GM19023 (cell line): ENCODE data around the gene CST3.
"Not testable (repeated sequence)": the region's sequence is repeated elsewhere in the genome, so short reads cannot be mapped to it uniquely, and the experiment has no call there.

Source experiments
- ATAC-seq: cut with Tn5 transposase; IDR thresholded peaks from one replicate; pipeline ENCODE4 v1.9.1; 2021; ENCODE audit warnings: mild to moderate bottlenecking, moderate library complexity; ENCODE audit not compliant: unreplicated experiment

The CST3 gene

DNA sequence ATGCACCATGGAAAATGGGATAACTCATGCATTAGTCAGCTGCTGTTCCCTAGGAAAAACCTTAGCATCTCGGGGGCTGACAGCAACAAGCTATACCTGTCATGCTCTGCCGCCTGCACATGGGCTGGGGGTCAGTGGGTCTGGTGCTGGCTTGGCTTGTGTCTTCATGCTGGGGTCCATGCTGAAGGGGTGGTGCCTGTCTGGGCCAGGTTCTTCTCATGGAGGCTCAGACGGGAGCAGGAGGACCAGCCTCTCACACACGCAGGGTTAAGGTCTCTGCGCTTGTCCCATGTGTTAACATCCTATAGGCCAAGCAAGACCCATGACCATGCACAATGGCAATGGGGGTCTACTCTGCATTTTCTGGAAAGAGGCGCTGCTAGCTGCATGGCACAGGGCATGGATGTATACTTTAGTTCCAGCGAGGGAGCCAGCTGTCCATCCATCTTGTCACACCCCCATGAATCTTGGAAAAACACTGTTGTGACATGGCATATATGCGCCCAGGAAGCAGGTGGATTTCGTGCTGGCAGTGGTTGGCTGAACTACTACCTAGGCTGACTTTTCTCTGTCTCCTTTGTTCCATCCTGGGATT lies 24.6 kb upstream of the CST3 start:
- no peak for ATAC-seq

DNA sequence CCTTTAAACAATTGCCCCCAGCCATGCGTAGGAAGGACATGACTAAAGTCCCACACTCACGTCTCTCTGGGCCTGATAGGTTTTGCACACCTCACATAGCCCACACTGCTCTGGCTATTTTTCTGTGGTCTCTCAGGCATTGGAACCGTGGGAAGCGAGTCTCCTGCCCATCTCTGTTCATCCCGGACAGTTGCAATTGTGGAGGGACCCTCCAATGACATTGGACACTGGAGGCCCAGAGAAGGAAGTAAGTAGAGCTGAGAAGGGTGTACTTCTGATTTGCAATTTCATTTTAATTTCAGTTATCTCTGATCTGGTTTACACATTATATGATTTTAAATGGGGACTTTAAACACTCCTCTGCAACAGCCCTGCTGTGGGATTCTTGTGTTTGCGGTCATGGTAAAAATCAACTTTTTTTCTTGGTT lies 23.3 kb upstream of the CST3 start:
- no peak for ATAC-seq

DNA sequence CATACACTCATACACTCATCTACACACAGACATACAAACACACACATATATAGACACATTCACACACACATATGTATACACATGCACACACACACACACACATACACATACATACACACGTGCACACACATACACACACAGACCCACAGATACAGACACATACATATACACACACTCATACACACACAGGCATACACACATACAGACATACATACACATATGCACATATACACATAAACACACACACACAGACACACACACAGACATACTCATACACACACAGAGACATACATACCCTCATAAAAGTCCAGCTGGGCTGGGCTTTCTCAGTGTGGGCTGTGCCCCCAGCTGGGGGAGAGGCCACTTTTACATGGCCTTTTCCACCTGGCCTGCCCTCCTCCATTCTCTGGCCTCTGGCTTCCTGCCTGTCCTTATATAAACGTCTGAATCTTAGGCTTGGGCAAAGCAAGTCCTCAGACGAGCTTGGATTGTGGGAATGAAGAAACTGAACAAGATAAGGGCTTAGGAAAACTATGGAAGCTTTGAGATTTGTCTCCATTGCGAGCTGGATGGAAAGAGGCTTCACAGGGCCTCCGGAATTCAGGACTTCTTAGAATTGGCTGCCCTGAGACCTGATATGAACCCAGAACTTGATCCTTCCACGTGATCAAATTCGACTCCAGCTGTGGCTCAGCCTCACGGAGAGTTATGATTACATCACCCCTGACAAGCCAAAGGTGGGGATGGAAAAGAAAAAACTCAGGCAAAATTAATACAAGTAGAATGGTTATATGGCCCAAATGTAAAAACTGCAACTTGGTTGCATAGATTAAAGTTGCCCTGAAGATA lies 22.5 kb upstream of the CST3 start:
- no peak for ATAC-seq

DNA sequence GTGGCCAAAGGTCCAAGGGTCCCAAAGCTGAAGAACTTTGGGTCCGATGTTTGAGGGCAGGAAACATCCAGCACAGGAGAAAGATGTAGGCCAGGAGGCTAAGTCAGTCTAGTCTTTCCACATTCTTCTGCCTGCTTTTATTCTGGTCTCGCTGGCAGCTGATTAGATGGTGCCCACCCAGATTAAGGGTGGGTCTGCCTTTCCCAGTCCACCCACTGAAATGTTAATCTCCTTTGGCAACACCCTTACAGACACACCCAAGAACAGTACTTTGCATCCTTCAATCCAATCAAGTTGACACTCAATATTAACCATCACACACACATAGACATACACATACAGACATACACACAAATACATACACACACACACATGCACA lies 21.8 kb upstream of the CST3 start:
- not testable (repeated sequence) for ATAC-seq

DNA sequence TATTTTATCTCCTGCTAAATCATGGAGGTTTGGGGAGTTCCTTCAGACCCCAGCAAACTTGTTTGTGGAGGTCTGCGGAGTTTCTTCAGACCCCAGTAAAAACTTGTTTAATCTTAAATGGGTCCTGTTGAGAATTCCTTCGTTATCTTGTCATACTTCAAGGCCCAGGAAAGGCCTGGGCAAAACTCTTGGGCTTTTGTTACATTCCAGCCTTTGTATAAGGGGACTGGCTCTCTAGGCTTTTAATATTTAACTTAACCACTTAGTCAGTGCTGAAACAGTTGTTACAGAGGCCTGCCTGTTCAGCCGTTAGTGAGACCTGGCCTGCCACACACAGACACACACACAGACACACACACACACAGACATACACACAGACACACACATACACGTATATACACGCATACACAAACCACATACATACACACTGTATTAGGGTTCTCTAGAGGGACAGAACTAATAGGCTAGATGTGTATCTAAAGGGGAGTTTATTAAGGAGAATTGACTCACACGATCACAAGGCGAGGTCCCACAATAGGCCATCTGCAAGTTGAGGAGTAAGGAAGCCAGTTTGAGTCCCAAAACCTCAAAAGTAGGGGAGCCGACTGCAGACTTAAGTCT lies 21.3 kb upstream of the CST3 start:
- ATAC-seq, result no peak

DNA sequence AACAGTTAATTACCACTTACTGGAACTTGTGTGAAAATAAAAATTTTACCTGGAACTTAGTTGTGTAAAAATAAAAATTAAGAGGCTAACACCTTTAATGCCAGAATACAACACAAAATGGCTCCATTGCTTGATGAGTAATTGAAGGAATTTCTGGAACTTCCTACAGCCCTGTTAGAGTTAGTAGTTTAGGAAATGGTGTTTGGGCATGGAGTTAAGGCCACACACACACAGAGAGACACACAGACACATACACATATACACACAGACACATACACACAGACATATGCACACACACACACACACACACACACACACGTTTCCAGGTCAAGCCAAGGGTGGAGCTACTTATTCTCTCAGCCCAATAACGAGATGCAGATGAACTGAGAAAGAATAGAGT lies 20.6 kb upstream of the CST3 start:
- ATAC-seq, result no peak

DNA sequence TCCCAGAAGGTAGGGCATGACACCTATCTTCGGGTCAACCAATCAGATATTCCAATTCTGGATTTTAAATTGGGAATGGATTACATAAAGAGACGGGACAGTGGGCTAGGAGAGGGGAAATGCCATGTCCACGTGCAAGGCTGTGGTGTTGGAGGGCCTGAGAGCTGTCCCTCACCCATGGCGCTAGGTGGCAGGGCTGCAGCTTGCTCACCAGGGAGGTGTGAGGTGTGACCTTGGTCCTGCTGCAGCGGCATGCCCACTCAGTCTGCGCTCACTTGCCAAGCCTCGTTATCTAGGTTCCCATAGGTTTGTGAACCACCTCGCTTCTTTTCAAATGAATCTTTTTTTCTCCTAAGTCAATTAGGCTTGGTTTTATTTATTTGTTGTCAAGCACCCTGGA lies 19.4 kb upstream of the CST3 start:
- ATAC-seq, result no peak

DNA sequence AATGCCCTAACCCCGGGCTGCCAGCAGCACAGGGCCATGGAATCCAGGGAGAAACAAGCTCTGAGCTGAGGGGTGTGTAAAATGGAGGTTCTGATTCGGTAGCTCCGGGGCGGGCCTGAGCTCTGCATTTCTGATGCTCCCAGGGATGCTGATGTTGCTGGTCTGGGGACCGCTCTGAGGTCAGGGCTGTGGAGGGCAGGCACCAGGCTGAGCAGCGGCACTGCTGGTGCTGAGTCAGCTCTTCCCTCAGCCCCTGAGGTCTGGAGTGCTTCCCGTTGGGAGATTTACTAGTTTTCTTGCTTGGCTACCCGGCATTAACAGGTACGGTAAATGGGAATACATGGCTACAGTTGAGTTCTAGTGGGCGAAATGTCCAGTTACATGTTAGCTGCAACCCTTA lies 18.6 kb upstream of the CST3 start:
- no peak for ATAC-seq

DNA sequence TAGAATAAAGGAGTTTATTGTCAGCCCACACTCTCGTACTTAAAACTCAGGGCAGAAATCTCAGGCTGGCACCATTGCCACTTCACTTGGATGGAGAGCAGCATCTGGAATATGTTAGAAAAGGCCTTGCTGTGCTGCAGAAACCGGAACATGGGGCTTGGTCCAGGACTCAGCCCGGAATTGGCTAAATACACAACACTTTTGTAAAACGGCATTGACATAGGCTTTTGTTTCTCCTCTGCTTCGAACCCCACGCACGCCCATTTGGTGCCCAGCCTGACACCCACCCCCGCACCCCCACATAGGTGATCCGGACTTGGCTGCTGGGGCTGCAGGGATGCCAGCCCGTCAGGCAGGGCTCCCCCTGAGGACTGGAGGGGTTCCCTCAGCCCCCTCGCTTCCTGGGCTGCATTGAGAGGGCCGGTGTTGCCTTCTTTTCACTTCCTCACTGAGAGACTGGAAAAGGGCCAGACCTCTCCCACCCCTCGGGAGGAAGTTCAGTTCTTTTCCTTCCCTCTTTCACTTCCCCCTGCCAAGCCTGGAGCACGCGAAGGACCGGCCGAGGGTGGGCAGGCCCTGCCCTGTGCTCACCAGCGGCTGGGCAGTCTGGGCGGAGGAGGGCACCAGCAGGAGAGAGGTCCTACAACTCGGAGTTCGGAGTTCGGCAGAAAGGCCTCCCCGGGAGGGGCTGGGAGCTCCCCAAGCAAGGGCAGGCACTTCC lies 17.9 kb upstream of the CST3 start:
- no peak for ATAC-seq

DNA sequence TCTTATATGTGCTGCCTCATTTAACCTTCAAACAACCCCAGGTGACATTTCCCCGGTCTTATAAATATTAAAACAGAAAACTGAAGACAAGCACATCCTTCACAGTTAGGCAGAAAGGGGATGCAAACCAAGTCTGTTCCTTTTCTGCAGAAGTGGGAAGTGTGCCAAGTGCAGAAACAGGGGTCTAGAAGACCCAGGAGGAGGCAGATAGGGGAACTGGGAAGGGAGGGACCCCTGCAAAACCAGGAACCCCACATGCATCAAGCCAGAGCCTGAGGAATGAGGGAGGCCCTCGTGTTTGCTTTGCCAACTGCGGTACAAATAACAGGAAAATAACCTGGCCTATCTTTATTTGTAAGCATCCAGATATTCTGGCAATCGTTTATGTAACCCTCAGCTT lies 17.0 kb upstream of the CST3 start:
- no peak for ATAC-seq

DNA sequence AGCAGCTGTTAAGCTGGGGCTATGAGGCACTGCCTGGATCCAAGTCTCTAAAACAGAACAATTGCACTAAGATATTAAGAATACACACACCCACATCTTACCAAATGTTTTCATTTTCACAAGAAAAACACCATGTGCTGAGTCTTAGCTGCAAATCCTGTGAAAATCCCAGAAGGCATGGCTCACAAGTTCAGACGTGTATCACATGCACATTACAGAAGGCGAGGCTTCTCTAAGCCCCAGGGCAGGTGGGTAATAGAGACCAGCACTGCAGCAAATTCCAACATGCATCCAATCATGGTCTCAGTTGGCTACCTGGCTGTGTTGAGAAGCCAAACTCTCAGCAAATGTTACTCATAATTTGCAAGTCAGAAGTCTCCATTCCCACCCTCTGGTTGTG lies 16.2 kb upstream of the CST3 start:
- ATAC-seq, result no peak

DNA sequence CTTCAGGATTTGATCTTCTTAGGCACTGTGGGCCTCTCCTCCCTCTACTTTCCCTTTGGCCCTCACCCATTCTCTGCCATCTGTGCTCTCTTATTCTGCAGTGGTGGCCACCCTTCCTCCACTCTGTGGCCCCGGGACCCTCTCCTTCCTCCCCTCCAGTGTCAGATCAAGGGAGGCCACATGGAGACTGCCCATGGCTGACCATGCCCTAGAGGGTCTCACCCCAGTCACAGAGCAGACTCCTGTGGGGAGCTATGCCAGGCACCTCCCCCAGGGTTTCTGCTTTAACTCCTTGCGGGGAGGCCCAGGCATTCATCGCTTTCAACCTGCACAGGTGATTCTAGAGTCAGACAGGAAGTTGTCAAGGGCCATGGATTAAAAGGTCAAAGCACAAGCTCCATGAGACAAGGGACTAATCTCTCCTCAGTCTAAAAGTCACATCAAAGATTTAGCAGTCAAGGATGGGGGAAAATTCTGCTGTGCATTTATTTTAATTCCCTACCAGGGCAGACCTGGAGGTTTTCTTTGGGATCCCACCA lies 15.7 kb upstream of the CST3 start:
- ATAC-seq, result no peak

DNA sequence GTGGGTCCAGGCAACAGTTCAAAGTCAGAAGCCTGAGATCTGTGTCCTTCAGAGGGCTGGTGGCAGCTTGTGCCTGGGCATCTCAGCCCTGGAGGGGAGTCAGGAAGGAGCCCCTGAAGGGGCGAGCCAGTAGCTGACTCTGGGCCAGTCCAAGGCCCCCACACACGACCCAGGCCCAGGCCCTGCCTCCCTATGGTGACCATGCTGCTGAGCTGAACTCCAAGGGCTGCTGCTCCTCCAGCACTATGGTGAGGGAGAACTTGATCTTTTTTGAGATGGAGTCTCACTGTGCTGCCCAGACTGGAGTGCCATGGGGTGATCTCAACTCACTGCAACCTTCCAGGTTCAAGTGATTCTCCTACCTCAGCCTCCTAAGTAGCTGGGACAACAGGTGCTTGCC lies 15.2 kb upstream of the CST3 start:
- ATAC-seq, result no peak

DNA sequence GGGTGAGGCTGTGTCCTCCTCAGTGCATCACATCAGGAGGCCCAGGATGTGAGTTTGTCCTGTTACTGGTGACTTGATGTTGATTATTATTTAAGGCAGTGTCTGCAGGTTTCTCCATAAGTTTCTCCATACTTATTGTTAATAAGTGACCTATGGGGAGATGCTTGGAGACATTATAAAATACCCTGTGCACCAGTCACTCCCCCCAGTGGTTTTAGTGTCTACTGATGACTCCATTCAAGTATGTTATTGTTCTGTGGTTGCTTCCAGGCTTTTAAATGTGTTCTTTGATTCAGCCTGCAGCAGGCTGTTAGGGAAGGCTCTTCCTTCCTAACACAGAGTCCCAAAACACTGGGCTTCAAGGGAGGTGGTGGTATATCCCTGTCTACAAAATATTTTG lies 14.6 kb upstream of the CST3 start:
- no peak for ATAC-seq

DNA sequence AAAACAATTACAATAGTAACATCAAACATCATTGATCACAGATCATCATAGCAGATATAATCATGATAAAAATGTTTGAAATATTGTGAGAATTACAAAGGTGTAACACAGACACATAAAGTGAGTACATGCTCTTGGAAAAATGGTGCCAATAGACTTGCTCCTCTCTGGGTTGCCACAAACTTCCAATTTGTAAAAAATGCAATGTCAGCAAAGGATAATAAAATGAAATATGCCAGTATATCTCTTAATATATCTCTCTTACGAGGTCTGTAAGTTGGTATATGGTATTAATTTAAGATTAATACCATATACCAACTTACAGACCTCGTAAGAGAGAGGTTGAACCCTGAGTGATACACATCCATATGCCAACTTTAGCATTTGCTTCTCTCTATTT lies 13.4 kb upstream of the CST3 start:
- ATAC-seq, result no peak

DNA sequence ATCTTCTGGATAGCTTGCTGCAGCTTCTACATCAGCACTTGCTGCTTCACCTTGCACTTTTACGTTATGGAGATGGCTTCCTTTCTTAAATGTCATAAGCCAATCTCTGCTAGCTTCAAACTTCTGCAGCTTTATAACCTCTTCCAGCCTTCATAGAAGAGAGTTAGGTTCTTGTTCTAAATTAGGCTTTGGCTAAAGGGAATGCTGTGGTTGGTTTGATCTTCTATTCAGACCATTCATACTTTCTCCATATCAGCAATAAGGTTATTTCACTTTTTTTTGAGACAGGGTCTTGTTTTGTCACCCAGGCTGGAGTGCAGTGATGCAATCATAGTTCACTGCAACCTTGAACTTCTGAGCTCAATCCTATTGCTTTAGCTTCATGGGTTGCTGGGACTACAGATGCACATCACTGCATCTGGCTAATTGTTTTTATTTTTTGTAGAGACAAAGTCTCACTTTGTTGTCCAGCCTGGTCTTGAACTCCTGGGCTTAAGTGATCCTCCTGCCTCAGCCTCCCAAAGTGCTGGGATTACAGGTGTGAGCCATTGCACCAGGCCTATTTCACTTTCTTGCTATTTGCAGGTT lies 12.2 kb upstream of the CST3 start:
- ATAC-seq, result no peak

DNA sequence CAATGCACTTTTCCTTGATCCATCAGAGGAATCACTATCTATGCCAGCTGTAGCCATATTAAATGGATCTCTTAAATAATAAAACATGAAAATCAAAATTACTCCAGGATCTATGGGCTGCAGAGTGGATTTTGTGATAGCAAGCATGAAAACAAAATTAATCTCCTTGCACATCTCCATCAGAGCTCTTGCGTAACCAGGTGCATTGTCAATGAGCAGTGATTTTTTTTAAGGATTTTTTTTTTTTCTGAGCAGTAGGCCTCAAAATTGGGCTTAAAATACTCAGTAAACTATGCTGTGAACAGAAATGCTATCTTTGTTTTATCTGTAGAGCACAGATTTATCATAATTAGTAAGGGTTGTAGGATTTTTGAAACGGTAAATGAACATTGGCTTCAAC lies 11.5 kb upstream of the CST3 start:
- ATAC-seq, result no peak

DNA sequence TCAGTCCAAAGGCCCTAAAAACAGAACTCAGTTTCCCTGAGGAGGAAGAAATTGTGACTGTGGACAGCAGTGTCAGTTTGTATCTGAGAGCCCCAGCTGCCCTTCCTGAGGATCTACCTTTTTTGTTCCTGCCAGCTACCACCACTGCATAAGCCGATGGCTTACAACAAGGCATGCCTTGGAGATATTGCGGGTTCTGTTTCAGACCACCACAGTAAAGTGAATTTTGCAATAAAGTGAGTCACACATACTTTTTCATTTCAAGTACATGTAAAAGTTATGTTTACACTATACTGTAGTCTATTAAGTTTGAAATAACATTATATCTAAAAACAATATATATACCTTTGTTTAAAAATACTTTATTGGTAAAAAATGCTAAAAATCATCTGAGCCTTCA lies 9.6 kb upstream of the CST3 start:
- ATAC-seq, result no peak

DNA sequence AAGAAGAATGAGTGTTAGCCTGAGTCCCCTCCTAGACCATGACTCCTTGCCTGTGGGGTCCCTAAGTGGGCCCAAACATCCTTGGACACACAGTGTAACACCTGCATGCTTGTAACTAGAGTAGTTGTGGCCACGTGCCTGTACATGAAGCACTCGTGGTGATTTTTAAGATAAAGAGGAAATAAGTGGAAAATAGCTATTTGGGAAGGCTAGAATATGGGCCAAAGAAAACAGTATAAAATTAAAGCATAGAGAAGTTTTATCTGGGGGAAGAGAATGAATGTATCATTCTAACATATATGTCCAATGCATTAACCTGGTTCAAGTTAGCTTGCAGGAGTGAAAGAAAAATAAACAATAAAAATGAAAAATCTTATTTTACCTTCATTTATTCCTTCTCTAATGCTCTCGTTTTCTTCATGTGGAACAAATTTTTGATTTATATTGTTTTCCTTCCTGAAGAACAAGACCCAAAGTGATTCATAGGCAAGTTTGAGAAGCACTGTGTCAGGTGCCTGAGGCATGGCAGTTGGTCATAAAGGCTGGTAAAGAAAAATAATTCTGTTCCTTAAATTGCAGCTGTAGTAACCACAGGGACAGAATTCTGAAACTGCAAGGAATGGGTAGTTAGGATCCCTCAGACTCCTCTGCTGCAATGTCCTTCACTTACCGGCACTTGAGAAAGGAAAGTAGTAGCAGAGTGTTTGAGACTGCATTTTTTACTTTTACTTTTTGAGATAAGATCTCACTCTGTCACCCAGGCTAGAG lies 8.5 kb upstream of the CST3 start:
- ATAC-seq, result no peak

DNA sequence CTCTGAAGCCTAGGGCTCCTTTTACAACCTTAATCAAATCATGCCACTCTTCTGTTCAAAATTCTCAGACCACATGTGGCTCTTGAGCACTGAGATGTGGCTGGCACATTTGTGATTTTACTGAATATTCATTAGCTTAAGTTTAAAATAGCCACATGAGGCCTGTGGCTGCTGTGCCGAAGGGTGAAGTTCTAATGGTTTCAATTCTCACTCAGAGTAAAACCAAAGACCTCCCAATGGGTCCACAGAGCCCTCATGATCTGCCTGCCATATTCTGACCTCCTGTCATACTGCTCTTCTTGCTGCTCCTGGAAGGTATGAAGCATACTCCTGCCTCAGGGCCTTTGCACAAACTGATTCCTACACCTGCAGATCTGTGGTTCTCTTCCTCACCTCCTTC lies 7.8 kb upstream of the CST3 start:
- ATAC-seq, result no peak
